HG03175 (cell line): ENCODE measurements around the gene ZNF205.

Source experiments
- ATAC-seq: cut with Tn5 transposase; IDR thresholded peaks from one replicate; pipeline ENCODE4 v1.9.1; 2021; ENCODE audit warnings: mild to moderate bottlenecking, moderate library complexity; ENCODE audit not compliant: unreplicated experiment

ZNF205 gene

GRCh38 chr16:3084969-3085670 lies 27.3 kb upstream of the ZNF205 start:
- ATAC-seq, result no peak

DNA sequence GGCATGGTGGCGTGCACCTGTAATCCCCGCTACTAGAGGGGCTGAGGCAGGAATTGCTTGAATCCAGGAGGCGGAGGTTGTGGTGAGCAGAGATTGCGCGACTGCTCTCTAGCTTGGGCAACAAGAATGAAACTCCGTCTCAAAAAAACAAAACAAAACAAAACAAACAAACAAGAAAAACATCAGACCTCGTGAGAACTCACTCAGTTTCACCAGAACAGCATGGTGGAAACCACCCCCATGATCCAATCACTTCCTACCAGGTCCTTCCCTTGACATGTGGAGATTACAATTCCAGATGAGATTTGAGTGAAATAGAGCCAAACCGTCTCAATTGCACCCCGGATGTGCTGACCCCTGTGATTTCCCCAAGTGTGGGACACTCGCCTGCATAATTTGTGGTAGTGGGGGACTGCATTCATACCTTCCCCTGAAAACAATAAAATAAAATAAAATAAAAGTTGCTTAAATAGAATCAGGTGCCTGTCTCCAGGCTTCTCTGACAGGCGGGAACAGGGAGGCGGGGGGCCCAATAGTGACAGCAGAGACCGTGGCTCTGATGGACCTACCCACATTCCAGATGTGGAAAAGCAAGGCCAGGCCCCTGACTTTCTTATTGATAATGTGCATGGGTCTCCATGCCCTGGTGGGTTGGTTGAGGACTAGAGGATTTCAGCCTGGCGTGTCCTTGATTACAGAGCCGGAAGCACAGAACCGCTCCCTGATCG lies 26.4 kb upstream of the ZNF205 start:
- ATAC-seq, result no peak

- ATAC-seq, result no peak
These were observed 25.7 kb upstream of the ZNF205 start for GRCh38 chr16:3086596-3087242.

GRCh38 chr16:3087243-3088235 lies 24.8 kb upstream of the ZNF205 start:
- ATAC-seq, result no peak

- ATAC-seq, result no peak
These were observed 23.9 kb upstream of the ZNF205 start for GRCh38 chr16:3088450-3088849.

GRCh38 chr16:3088925-3089716 lies 23.3 kb upstream of the ZNF205 start:
- ATAC-seq, result no peak

DNA sequence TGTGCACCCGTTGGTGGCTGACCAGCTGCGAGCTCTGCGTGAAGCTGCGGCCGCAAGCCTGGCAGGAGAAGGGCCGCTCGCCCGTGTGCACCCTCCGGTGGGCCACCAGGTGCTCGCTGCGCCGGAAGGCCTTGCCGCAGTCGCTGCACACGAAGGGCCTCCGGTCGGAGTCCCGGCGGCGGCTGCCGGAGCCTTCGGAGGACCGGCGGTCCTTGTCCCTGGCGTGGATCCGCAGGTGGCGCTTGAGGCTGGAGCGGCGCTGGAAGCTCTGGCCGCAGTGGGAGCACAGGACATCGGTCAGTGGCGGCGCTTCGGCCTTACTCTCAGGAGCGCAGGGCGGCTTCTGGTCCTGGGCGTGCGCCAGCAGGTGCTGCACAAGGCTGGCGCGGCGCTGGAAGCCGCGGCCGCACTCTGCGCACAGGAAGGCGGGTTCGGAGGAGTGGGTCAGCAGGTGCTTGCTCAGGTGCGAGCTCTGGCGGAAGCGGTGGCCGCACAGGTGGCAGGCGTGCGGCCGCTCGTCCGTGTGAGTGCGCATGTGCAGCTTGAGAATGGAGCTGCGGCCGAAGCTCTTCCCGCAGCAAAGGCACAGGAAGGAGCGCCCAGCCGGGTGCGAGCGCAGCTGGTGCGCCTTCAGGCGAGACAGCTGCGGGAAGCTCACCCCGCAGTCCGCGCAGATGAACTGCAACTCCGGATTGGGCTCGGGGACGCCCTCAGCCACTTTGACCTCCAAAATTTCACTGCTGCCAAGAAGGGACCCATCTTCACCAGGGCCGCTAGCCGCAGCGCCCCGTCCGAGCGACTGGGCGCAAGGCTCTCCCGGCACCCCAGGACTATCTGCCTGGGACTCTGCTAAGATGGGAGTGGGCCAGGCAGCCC lies 22.4 kb upstream of the ZNF205 start:
- ATAC-seq, result no peak

- ATAC-seq, result no peak
These were observed 20.8 kb upstream of the ZNF205 start for GRCh38 chr16:3091551-3091950.

GRCh38 chr16:3092501-3092941 lies 19.9 kb upstream of the ZNF205 start:
- no peak for ATAC-seq

GRCh38 chr16:3094289-3095027 lies 17.9 kb upstream of the ZNF205 start:
- no peak for ATAC-seq

- ATAC-seq, result no peak
These were observed 16.5 kb upstream of the ZNF205 start for GRCh38 chr16:3095869-3096268.

- no peak for ATAC-seq
These were observed 16.0 kb upstream of the ZNF205 start for GRCh38 chr16:3096362-3096761.

DNA sequence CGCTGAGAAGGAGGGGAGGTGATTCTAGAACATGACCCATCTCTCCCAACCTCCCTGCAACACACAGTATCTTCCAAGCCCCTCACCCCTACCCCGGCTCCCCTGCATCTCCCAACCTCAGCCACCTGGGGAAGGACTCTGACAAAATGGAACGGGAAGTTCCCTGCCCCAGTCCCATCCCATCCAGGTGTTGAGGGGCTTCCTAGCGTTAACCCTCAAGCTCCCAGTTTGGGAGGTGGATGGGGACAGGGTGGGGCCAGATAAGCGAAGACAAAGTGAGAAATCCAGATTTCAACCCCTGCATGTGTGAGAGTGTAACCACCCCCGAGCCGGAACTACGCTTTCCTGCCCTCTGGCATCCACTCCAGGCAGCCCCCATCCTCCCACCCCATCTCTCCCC lies 15.1 kb upstream of the ZNF205 start:
- ATAC-seq, result no peak

DNA sequence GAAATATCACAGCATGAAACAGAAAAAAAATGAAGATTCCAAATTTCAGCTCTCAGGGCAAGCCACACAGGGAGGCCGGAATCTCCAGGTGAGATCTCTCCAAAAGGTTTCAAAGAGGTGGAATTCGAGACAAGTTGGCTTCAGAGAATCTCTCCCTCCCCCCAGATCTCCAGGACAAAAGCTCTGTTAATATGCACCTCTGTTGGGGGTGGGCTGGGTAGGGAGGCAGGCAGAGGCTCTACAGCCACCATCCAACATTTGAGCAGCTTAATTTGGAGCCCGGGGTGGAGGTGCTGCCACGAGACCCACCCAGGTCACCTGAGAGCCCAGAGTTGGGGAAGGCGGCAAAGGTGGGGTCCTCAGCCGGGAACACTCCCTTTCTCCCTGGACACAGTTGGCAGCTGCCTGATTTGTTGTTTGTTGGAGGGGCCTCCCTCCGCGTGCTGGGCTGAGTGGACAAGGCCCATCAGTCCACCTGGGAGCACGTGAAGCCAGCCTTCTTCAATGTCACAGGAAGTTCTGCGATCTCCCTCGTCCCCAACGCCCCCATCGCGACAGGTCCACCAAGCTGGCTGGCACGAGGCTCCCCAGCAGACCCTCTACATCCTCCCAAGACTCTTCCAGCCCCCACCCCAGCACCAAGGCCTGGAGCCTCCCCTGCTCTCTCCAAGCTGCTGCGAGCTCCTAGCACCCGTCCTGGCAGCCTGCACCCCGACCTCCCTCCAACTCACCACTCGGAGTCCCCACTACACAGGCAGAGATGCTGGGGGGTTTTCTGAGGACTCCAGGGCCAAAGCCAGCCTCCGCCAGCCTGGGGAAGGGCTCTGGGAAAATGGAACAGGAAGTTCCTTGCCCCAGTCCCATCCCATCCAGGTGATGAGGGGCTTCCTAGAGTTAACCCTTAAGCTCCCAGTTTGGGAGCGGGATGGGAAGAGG lies 13.7 kb upstream of the ZNF205 start, which contains the start of gene ZSCAN10:
TSS of gene ZSCAN10 (minus strand) at position 836 of the 936 bp plus-strand sequence. CDS start 6,357 bp downstream, outside the sequence.
- no peak for ATAC-seq

GRCh38 chr16:3099395-3099731 lies 13.0 kb upstream of the ZNF205 start:
- ATAC-seq, result no peak

GRCh38 chr16:3099732-3100499 lies 12.5 kb upstream of the ZNF205 start:
- ATAC-seq, result peak; percentile 61
